ENCODE results near the gene RPL22.
A peak's percentile ranks its signal among the peaks of the same experiment; 100 is the strongest.

- TF ChIP-seq CTCF (IDR thresholded peaks at IDR 0.05; ENCODE audit: low read depth, low read length, poor library complexity, severe bottlenecking): no peak
- peak; percentile 88; the same call in 1 of the 2 replicates for TF ChIP-seq EZH2phosphoT487 (IDR thresholded peaks at IDR 0.05; ENCODE audit: borderline replicate concordance, low read length)
These were observed 18.6 kb downstream of the RPL22 start for GRCh38 chr1:6180707-6181311.

Measured in DOHH2 (cell line).